Measurements from ENCODE around the gene FEN1.

FEN1 gene

DNA sequence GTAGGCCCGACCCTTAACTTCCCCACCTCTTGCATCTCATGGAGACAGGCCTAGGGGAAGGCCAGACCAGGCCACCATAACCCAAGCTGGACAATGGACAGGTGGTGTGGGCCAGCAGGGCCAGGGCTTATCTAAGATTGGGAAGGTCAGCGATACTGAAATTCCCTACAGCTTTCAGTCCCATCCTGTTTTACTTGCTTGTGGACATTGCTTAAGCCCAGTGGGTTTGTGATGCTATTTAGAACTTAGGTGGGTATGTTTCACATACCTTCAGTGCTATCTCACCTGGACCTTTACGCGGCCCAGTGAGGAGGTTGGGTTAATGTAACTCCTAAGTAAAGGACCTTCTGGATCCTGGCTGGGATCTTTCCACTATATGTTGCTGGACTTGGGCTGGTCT is 37.1 kb downstream of the FEN1 start:
- H3K4me1 ChIP-seq (ENCODE audit: control extremely low read depth in 1 of 4, control insufficient read depth in 4 of 4, insufficient read depth in 4 of 4, low read length in 3 of 4), result peaks cover 24 to 79% (median 70%) of the 10 kb centered on the region in 4 experiments
- no peak for DNase-seq
- peaks cover 0 to 46% (median 0%) of the 10 kb centered on the region in 4 experiments for H3K36me3 ChIP-seq (ENCODE audit: control insufficient read depth in 4 of 4, insufficient read depth in 4 of 4, low read length in 3 of 4)
- H3K9me3 ChIP-seq (ENCODE audit: control extremely low read depth in 1 of 5, control insufficient read depth in 4 of 5, insufficient read depth in 2 of 5, low read depth in 1 of 5, low read length in 4 of 5), result no peaks in the 10 kb centered on the region
- POLR2A ChIA-PET, result interaction anchor here (1.0 to 3.4 kb wide), 2 partner anchors 12 to 13 kb away, joined by 3 to 40 read pairs; partner anchors contain the start of gene FADS1
- CTCF ChIA-PET, result interaction anchor here (1.3 to 4.8 kb wide), 4 partner anchors 10 to 33 kb away, joined by 3 to 50 read pairs (median 8); partner anchors contain the start of gene FADS1
- H3K4me3 ChIP-seq (ENCODE audit: control insufficient read depth in 1 of 7, extremely low read depth in 1 of 7, insufficient read depth in 4 of 7, low read depth in 2 of 7, low read length in 6 of 7), result peak overlapping the region in 5 of 7 experiments; percentile 81 to 97 (median 90)
- H3K27ac ChIP-seq (ENCODE audit: insufficient read depth in 1 of 2, low read depth in 1 of 2, low read length in 2 of 2, poor library complexity in 1 of 2, severe bottlenecking in 2 of 2), result peak overlapping the region in 1 of 2 experiments; percentile 79
- WGBS (ENCODE audit: insufficient coverage), result no CpG with 5 or more reads among the region's 4 CpGs
- no peaks in the 10 kb centered on the region for H3K27me3 ChIP-seq (replicated peaks in 2 of 5; ENCODE audit: control insufficient read depth in 4 of 5, insufficient read depth in 5 of 5, low read length in 4 of 5)

DNA sequence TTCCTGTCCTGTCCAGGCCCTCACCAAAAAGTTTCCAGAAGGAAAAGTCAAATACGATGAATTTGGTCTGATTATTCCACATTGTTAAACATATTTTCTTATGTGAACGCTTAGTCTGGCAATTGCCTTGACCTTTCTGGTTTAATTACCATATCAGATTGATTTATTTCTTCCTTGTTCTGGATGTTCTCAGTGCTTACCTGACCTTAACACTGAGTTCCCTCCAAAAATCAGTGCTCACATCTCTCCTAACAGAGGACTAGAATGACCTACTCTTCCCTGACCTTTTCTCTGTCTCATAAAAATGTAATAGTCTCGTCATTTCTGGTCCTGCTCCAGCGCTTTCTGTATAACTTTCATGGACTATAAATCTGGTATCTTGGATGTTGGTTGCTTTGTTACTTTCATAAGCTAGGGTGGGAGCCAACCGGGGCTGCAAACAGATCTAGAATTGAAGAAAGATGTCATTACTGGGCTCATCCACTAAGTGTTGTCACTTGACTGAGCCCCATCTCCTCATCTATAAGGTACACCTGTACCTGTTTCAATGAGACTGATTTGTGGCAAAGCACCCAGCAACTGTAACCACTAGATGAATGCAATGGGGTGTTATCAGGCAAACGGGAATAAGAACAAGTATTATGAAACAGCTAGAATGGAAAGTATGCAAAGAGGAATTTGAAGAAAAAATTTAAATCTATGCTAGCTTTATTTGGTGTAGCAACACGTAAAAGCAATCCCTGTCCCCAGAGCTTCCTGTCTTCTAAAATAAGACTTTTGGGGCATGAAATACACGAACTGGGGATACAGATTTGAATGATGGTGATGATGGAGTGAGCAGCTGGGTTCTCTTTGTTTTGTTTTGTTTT is 37.8 kb downstream of the FEN1 start:
- CTCF ChIA-PET, result interaction anchor here (1.1 to 4.8 kb wide), 13 partner anchors 8 to 33 kb away, joined by 3 to 50 read pairs (median 5); partner anchors contain the start of gene FADS1
- no peak for DNase-seq
- Histone ChIP-seq H3K4me1 (ENCODE audit: control extremely low read depth in 1 of 4, control insufficient read depth in 4 of 4, insufficient read depth in 4 of 4, low read length in 3 of 4) (peaks cover 25 to 85% (median 77%) of the 10 kb centered on the region in 4 experiments), H3K27ac (ENCODE audit: insufficient read depth in 1 of 2, low read depth in 1 of 2, low read length in 2 of 2, poor library complexity in 1 of 2, severe bottlenecking in 2 of 2) (peak overlapping the region in 1 of 2 experiments; percentile 11), H3K36me3 (ENCODE audit: control insufficient read depth in 4 of 4, insufficient read depth in 4 of 4, low read length in 3 of 4) (peaks cover 0 to 46% (median 0%) of the 10 kb centered on the region in 4 experiments), H3K4me3 (ENCODE audit: control insufficient read depth in 1 of 7, extremely low read depth in 1 of 7, insufficient read depth in 4 of 7, low read depth in 2 of 7, low read length in 6 of 7) (peak overlapping the region in 5 of 7 experiments; percentile 17 to 97 (median 90)), H3K9me3 (ENCODE audit: control extremely low read depth in 1 of 5, control insufficient read depth in 4 of 5, insufficient read depth in 2 of 5, low read depth in 1 of 5, low read length in 4 of 5) (no peaks in the 10 kb centered on the region), H3K27me3 (replicated peaks in 2 of 5; ENCODE audit: control insufficient read depth in 4 of 5, insufficient read depth in 5 of 5, low read length in 4 of 5) (no peaks in the 10 kb centered on the region)
- POLR2A ChIA-PET, result interaction anchor here (1.9 kb wide), 1 partner anchor 16 kb away, joined by 5 read pairs; no protein-coding TSS in a partner anchor
- WGBS (ENCODE audit: insufficient coverage), result 58% methylated on average over 7 of the region's 8 CpGs

DNA sequence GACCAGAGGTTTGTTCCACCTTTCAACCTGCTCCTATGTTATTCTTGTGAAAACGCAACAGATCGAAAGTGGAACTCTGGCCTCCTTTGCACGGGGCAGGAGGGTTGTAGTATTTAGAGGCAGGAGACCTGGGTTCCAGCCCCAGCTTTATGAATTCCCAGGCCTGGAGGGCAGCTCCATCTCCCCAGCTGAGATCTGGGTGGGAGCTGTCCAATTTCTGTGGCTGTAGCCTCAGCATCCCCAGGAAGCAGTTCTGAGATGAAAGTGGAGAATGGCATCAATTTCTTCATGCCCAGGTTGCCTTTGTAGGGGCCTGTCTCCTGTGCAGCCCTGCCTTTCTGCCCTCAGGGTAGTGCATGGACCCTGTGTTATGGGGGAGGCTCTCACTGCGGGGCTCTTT is 39.5 kb downstream of the FEN1 start:
- ChIA-PET POLR2A (interaction anchor here (0.8 to 1.9 kb wide), 2 partner anchors 17 to 39 kb away, joined by 3 to 5 read pairs; partner anchors contain the start of gene FEN1), CTCF (interaction anchor here (1.5 to 2.3 kb wide), 7 partner anchors 10 to 35 kb away, joined by 3 to 12 read pairs (median 6); partner anchors contain the start of gene FADS1)
- Histone ChIP-seq H3K9me3 (ENCODE audit: control extremely low read depth in 1 of 5, control insufficient read depth in 4 of 5, insufficient read depth in 2 of 5, low read depth in 1 of 5, low read length in 4 of 5) (no peaks in the 10 kb centered on the region), H3K36me3 (ENCODE audit: control insufficient read depth in 4 of 4, insufficient read depth in 4 of 4, low read length in 3 of 4) (peaks cover 0 to 56% (median under 1%) of the 10 kb centered on the region in 4 experiments), H3K27me3 (replicated peaks in 2 of 5; ENCODE audit: control insufficient read depth in 4 of 5, insufficient read depth in 5 of 5, low read length in 4 of 5) (no peaks in the 10 kb centered on the region), H3K4me3 (ENCODE audit: control insufficient read depth in 1 of 7, extremely low read depth in 1 of 7, insufficient read depth in 4 of 7, low read depth in 2 of 7, low read length in 6 of 7) (peak overlapping the region in 4 of 7 experiments; percentile 17 to 97 (median 34)), H3K27ac (ENCODE audit: insufficient read depth in 1 of 2, low read depth in 1 of 2, low read length in 2 of 2, poor library complexity in 1 of 2, severe bottlenecking in 2 of 2) (peak overlapping the region in 1 of 2 experiments; percentile 12), H3K4me1 (ENCODE audit: control extremely low read depth in 1 of 4, control insufficient read depth in 4 of 4, insufficient read depth in 4 of 4, low read length in 3 of 4) (peaks cover 23 to 84% (median 77%) of the 10 kb centered on the region in 4 experiments)
- 88% methylated on average over 3 of the region's 4 CpGs for WGBS (ENCODE audit: insufficient coverage)
- no peak for DNase-seq

DNA sequence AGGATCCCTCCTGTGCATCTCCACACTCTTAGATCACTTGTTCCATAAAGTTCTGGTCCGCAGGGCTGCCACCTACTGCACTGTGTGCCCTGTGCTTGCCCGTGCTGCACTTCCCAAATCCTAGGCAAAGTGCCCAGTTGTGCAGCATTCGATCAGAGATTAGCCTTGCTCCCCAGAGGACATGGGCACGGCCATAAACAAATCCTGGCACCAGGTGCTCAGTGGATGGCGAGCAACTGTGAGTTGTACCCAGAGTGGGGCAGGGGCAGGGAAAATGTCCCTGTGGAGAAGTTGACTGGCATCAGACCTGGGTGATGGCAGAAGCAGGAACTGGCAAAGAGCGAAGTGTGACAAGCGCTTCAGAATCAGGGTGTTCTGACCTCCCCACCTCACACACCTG is 40.0 kb downstream of the FEN1 start:
- H3K36me3 ChIP-seq (ENCODE audit: control insufficient read depth in 4 of 4, insufficient read depth in 4 of 4, low read length in 3 of 4), result peaks cover 0 to 62% (median 2%) of the 10 kb centered on the region in 4 experiments
- peak overlapping the region in 4 of 7 experiments; percentile 17 to 97 (median 20) for H3K4me3 ChIP-seq (ENCODE audit: control insufficient read depth in 1 of 7, extremely low read depth in 1 of 7, insufficient read depth in 4 of 7, low read depth in 2 of 7, low read length in 6 of 7)
- 50% methylated on average over 7 of the region's 7 CpGs for WGBS (ENCODE audit: insufficient coverage)
- H3K9me3 ChIP-seq (ENCODE audit: control extremely low read depth in 1 of 5, control insufficient read depth in 4 of 5, insufficient read depth in 2 of 5, low read depth in 1 of 5, low read length in 4 of 5), result no peaks in the 10 kb centered on the region
- POLR2A ChIA-PET, result no interaction called here
- no peaks in the 10 kb centered on the region for H3K27me3 ChIP-seq (replicated peaks in 2 of 5; ENCODE audit: control insufficient read depth in 4 of 5, insufficient read depth in 5 of 5, low read length in 4 of 5)
- peak overlapping the region in 1 of 2 experiments; percentile 93 for H3K27ac ChIP-seq (ENCODE audit: insufficient read depth in 1 of 2, low read depth in 1 of 2, low read length in 2 of 2, poor library complexity in 1 of 2, severe bottlenecking in 2 of 2)
- CTCF ChIA-PET, result interaction anchor here (1.0 to 2.3 kb wide), 4 partner anchors 10 to 36 kb away, joined by 4 to 7 read pairs (median 6); no protein-coding TSS in a partner anchor
- H3K4me1 ChIP-seq (ENCODE audit: control extremely low read depth in 1 of 4, control insufficient read depth in 4 of 4, insufficient read depth in 4 of 4, low read length in 3 of 4), result peaks cover 23 to 81% (median 75%) of the 10 kb centered on the region in 4 experiments
- peak in 2 of 3 donors; percentile 14 to 34 for DNase-seq

DNA sequence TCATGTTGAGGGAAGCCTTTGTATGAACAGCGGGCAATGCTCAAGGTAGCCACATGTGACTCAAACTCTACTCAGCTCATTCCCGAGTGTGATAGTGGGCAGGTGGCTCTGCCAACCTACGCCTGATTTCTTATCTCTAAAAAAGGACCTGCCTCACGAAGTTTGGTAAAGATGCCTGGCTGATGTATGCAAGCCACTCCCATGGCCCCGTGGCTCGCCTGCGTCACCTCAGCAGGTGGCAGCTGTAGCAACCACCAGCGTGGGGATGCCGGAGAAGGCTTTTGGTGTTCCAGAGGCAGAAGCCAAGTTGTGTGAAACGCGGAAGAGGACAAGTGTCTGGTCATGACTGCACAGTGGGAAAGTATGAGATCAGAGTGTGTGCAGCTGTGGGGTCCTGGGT is 40.8 kb downstream of the FEN1 start:
- H3K4me1 ChIP-seq (ENCODE audit: control extremely low read depth in 1 of 4, control insufficient read depth in 4 of 4, insufficient read depth in 4 of 4, low read length in 3 of 4), result peaks cover 23 to 77% (median 75%) of the 10 kb centered on the region in 4 experiments
- H3K27me3 ChIP-seq (replicated peaks in 2 of 5; ENCODE audit: control insufficient read depth in 4 of 5, insufficient read depth in 5 of 5, low read length in 4 of 5), result no peaks in the 10 kb centered on the region
- ChIA-PET CTCF (interaction anchor here (1.0 to 2.7 kb wide), 3 partner anchors 11 to 36 kb away, joined by 4 to 10 read pairs (median 7); partner anchors contain the start of gene FADS1), POLR2A (interaction anchor here (3.1 kb wide), 1 partner anchor 17 kb away, joined by 24 read pairs; the partner anchor contains the start of gene FADS1)
- peaks cover 0 to 69% (median 6%) of the 10 kb centered on the region in 4 experiments for H3K36me3 ChIP-seq (ENCODE audit: control insufficient read depth in 4 of 4, insufficient read depth in 4 of 4, low read length in 3 of 4)
- peak overlapping the region; percentile 59 to 93 for H3K27ac ChIP-seq (ENCODE audit: insufficient read depth in 1 of 2, low read depth in 1 of 2, low read length in 2 of 2, poor library complexity in 1 of 2, severe bottlenecking in 2 of 2)
- 91% methylated on average over 11 of the region's 11 CpGs for WGBS (ENCODE audit: insufficient coverage)
- no peak for DNase-seq
- no peaks in the 10 kb centered on the region for H3K9me3 ChIP-seq (ENCODE audit: control extremely low read depth in 1 of 5, control insufficient read depth in 4 of 5, insufficient read depth in 2 of 5, low read depth in 1 of 5, low read length in 4 of 5)
- peak overlapping the region in 2 of 7 experiments; percentile 8 to 97 for H3K4me3 ChIP-seq (ENCODE audit: control insufficient read depth in 1 of 7, extremely low read depth in 1 of 7, insufficient read depth in 4 of 7, low read depth in 2 of 7, low read length in 6 of 7)

DNA sequence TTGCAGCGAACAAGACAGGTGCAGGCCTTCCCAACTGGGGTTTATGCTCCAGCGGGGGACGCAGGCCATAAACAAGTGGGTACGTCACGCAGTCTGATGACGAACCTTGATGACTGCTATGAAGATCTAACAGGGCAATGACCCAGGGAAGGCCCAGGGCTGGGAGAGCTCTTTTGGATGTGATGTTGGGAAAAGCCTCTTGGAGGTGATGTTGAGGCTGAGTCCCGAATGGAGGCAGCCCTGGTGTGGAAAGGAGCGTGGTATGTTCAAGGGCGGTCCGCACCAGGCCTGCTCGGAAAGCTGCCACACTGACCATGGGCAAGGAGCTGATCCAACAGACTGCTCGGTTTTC is 41.2 kb downstream of the FEN1 start:
- H3K36me3 ChIP-seq (ENCODE audit: control insufficient read depth in 4 of 4, insufficient read depth in 4 of 4, low read length in 3 of 4), result peaks cover 0 to 73% (median 10%) of the 10 kb centered on the region in 4 experiments
- ChIA-PET POLR2A (interaction anchor here (1.3 to 3.1 kb wide), 2 partner anchors 18 to 37 kb away, joined by 7 to 24 read pairs; partner anchors contain the start of gene FADS1), CTCF (interaction anchor here (0.6 to 2.7 kb wide), 6 partner anchors 11 to 998 kb away, joined by 3 to 10 read pairs (median 4); partner anchors contain the start of genes FADS1 and STX5)
- H3K4me3 ChIP-seq (ENCODE audit: control insufficient read depth in 1 of 7, extremely low read depth in 1 of 7, insufficient read depth in 4 of 7, low read depth in 2 of 7, low read length in 6 of 7), result peak overlapping the region in 4 of 7 experiments; percentile 17 to 97 (median 46)
- no peaks in the 10 kb centered on the region for H3K27me3 ChIP-seq (replicated peaks in 2 of 5; ENCODE audit: control insufficient read depth in 4 of 5, insufficient read depth in 5 of 5, low read length in 4 of 5)
- 96% methylated on average over 11 of the region's 12 CpGs for WGBS (ENCODE audit: insufficient coverage)
- H3K9me3 ChIP-seq (ENCODE audit: control extremely low read depth in 1 of 5, control insufficient read depth in 4 of 5, insufficient read depth in 2 of 5, low read depth in 1 of 5, low read length in 4 of 5), result no peaks in the 10 kb centered on the region
- no peak for DNase-seq
- H3K27ac ChIP-seq (ENCODE audit: insufficient read depth in 1 of 2, low read depth in 1 of 2, low read length in 2 of 2, poor library complexity in 1 of 2, severe bottlenecking in 2 of 2), result peak overlapping the region; percentile 59 to 93
- peaks cover 23 to 77% (median 74%) of the 10 kb centered on the region in 4 experiments for H3K4me1 ChIP-seq (ENCODE audit: control extremely low read depth in 1 of 4, control insufficient read depth in 4 of 4, insufficient read depth in 4 of 4, low read length in 3 of 4)
